ENCODE data around the gene ACSS1.
A peak's percentile ranks its signal among the peaks of the same experiment; 100 is the strongest.
"Not testable (repeated sequence)": the region's sequence is repeated elsewhere in the genome, so short reads cannot be mapped to it uniquely, and the experiment has no call there.

The ACSS1 gene

DNA sequence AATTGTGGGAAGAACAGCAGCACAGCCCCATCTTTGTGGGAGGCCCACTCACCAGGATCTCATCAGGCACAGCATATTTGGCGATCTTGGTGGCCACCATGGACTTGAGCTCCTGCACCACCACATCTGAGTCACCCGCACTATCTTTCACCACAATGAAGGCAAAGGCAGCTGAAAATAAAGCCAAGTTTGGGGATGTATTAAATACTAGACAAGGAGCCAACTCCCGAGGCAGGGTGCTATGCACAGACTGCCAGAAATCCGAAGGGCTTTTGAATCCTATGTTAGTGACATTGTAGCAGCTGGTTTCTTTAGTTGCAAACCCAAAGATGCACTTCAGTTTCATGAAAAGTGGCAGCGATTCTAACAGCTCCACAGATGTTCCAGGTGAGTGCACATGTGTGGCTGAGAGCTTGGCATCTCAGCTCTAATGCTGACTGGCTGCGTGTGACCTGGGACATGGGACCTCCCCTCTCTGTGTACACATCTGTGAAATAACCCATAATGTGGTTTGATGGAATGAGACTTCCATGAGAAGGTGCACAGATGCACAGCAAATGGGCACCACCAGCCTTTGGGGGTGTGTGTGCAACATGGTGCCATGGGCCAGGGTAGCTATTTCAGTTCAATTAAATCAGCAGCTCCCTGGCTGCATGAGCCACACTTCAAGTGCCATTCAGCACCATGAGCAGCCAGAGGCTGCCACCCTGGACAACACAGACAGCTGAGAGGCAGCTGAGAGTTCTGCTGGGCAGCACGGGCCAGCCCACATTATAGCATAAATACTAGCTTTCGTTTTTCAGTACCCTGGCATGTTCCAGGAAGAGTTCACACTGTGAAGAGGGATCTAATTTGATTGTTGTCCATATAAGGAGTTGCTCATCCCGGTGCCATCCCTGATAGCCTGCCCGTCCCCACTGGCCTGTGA lies 48.5 kb downstream of the ACSS1 start:
- DNase-seq (ENCODE audit: low spot score), result peak; percentile 34

DNA sequence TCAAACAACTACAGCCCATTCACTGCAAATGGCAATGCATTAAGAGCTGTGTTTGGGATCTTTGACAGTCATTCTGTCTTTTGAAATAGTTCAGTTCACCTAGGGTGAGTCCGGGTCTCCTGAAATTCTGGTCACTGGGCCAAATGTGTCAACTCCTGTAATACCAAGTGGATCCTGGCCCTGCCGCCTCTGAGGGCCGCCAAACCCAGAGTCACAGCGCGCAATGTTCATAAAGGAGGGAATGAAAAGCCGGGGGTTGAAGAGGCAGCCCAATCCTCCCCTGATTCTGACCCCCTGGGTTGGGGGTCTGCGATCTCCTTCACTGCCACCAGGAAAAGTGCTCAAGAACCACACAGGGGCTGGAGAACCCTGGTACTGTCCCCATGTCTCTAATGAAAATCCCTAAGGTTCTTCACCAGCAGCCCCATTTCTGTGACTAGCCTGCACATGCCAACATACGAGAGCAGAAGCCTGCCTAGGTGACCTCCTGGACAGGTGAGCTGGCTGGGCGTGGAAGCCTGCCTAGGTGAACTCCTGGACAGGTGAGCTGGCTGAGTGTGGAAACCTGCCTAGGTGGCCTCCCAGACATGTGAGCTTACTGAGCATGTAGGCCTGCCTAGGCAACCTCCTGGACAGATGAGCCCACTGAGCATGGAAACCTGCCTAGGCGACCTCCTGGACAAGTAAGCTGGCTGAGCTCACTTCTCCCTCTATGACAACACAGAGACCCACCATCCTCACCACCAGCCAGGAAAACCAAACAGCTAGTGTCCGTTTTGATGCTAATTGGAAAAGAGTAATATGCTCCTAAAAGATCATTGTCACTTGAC lies 49.3 kb downstream of the ACSS1 start:
- DNase-seq (ENCODE audit: low spot score), result no peak

DNA sequence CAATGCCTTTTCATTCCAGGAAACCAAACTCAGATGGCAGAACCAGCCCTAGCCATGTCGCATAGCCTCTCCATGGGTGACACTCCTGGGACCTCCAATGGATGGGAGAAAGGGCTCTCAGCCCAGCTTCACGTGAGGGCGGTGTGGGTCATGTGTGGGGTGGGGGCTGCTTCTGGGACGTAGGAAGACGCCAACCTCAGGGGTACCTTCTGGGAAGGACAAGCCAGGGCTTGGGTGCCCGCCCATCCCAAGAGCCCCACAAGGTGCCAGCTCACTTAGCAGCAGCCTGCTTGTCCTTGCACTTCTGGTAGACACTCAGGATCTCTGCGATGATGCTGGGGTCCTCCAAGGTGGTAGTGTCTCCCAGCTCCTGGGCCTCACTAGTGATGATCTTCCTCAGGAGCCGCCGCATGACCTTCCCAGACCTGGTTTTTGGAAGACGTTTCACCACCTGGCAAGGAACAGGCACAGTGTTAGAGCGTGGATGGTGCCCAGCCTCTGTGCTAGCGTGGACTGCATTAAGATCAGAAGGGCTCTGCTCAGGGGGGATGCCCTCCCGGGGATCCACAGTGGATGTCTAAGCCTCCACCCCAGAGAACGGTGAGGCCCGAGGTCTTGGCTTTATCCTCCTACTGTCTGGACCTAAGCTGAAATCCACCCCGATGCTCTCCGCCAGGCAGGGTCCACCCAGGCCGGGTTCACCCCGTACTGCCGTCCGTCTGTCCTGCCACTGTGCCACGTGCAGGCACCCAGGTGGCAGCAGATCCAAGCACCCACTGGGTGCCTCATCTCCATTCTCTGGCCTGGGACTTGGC lies 50.2 kb downstream of the ACSS1 start:
- no peak for DNase-seq (ENCODE audit: low spot score)

DNA sequence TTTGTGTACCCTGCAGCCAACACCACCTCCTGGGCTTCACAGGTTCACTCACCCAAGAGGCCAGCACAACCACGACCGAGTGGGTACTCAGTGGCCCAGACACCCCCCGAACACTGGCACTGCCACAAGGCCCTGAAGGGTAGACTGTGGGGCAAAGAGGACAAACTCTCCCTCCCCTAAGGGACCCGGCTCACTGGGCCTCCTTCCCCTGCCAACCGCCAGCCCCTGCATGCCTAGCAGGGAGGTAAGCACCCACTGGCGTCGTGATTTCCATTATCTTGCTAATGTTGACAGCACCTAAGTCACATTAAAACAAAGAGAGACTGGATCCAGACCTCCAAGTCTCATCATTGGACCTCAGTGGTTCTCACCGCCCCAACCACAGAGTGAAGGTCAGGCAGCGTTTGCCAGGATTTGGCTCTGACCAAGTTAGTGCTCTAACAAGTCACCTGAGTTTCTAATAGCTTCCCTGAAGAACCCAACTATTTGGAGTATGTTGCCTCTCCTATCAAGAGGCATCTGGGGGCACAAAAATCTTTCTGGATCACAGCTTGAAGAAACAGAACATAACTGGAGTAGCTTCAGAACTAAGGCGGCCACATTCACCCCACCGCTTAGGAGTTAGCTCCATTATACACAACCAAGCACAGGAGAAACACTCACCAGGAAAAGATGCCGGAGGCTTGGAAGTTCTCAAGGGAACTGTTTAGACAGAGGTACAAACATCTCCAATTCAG lies 51.3 kb downstream of the ACSS1 start:
- no peak for DNase-seq (ENCODE audit: low spot score)

DNA sequence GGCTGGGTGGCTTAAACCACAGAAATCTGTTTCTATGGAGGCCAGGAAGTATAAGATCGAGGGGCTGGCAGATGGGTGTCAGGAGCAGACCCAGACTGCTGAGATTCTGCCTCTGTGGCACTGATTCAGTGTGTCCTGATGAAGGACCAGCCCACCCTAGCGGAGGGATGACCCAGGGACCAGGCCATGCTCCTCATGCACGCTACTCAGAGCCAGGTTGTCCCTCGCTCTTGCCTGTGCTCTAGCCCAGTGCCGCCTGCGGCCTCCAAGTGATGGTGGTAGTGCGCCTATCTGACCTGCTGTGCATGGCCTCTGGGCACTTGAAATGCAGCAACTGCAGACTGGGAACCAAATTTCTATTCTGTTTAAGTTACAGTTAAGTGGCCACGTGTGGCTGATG lies 52.3 kb downstream of the ACSS1 start:
- DNase-seq (ENCODE audit: low spot score), result no peak

DNA sequence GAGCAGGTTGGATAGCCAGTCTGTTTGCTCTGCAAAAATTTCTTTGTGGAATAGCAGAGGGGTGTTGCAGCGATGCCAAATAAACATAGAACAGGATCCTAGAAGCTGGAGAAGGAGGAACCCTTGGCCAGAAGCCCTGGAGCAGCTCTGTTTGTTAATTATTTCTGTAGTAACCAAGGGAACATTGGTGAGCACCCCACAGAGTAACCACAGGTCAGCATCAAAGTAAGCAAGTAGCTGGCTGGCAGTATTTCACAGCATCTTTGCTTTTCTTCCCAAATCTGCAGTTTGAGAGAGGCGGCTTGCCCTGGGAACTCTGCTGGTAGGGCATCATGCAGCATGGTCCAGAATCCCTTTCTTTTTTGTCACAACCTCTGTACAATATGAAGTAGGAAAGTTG lies 52.7 kb downstream of the ACSS1 start:
- DNase-seq (ENCODE audit: low spot score), result peak; percentile 94

DNA sequence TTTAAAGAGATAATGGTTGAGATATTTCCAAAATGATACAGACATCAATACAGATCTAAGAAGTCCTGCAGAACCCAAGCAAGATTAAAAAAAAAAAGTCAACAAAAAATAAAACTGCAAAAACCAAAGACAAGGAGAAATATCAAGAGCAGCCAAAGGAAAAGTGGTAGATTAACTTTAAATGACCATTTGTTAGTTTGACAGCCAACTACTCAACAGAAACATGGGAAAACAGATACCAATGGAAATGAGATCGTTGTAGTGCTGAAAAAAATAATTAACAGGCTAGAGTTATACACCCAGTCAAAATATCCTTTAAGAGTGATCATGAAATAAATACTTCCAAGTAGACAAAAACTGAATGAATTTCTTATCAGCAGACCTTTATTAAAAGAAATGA lies 54.9 kb downstream of the ACSS1 start:
- DNase-seq (ENCODE audit: low spot score), result no peak

DNA sequence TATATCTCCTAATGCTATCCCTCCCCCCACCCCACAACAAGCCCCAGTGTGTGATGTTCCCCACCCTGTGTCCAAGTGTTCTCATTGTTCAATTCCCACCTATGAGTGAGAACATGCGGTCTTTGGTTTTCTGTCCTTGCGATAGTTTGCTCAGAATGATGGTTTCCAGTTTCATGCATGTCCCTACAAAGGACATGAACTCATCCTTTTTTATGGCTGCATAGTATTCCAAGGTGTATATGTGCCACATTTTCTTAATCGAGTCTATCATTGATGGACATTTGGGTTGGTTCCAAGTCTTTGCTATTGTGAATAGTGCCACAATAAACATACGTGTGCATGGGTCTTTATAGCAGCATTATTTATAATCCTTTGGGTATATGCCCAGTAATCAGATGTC lies 56.6 kb downstream of the ACSS1 start:
- DNase-seq (ENCODE audit: low spot score), result not testable (repeated sequence)

DNA sequence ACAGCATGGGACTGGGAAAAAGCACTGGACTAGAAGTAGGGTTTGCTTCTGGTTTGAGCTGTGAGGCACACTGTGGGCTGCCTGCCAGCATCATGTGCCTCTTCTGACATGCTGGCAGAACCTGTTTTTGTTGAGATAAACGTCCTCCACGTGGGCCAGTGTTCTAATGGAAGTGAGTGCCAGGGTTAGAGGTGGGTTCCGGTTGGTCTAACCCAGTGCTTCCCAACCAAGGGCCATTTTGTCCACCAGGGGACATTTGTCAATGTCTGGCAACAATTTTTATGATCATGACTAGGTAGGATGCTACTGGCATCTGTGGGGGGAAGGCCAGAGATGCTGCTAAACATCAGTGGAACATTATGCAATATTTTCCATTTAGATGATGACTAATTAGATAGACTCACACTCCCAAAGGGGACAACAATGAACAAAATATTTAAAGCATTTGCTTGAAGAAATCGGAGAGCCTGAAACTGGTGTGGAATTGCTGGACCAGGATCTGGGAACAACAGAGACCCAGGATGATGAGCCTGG lies 57.6 kb downstream of the ACSS1 start:
- DNase-seq (ENCODE audit: low spot score), result no peak

DNA sequence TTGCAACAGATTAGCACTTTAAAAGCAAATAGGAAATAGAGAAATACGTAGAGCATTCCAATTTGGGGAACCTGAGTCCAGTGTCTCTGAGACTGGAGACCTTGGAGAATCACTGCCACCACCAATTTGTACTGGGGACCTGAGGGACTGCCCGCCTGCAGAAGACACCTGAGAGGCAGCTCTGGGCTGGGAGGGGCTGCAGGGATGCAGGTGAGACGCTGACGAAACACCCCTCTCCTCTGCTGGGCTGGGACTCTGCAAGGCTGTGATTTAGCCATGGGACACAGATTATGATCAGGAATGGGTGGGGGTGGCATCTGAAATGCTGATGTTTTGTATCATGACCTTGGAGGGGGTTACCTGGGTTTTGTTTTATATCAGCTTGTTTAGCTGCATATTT lies 58.4 kb downstream of the ACSS1 start:
- DNase-seq (ENCODE audit: low spot score), result no peak

DNA sequence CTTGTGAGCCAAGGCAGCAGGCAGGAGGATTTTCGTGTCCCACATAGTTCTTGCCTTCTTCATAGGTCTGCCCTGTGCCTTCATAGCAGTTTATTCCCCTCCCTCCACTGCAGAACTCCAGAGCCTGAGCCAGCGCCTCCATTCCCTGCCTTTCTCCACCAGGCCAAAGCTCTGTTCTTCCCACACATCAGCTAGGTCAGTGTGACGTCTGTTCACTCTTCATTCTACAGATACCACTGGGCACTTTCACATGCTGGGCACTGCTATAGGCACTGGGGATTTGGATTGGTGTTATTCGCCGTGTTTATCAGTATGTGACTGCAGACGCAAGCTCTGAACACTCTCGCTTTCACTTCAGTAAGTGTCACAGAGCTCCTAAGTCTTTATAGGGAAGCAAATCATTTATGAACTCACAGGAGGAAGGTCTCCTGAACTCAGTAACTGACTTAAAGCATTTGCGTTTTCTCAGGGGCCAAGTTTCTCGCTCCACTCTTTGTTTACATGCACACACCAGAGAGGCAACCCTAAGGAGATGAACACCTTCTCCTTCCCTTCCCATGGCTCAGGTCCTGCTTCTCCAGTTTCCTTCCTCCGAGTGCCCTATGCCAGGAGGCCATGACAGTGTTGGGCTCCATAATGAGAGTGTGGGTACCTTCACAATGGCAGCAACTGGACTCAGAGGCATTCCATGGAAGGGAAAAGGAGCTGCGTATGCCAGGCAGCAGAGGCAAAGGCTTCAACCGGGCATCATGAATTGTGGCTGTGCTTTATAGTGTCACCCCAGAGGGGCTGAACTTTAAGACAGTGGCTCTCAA lies 59.1 kb downstream of the ACSS1 start:
- no peak for DNase-seq (ENCODE audit: low spot score)

DNA sequence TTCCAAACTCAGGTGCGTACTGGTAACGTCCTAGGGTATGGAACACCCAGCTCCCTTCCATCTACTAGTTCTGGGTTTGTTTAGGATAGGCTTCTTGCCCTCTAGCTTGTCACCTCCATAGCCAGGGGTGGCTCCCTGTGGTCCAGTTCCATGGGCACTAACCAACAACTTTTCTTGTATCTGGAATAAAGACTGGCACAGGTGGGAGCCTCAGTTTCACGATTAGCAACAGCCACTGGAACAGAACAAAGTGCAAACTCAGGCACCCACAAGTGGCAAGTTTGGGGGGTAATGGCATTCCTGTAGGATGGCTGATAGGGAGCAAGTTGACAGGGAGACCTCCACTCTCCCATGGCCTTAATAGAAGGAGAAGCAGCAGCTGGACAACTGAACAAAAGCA lies 59.8 kb downstream of the ACSS1 start:
- DNase-seq (ENCODE audit: low spot score), result no peak

DNA sequence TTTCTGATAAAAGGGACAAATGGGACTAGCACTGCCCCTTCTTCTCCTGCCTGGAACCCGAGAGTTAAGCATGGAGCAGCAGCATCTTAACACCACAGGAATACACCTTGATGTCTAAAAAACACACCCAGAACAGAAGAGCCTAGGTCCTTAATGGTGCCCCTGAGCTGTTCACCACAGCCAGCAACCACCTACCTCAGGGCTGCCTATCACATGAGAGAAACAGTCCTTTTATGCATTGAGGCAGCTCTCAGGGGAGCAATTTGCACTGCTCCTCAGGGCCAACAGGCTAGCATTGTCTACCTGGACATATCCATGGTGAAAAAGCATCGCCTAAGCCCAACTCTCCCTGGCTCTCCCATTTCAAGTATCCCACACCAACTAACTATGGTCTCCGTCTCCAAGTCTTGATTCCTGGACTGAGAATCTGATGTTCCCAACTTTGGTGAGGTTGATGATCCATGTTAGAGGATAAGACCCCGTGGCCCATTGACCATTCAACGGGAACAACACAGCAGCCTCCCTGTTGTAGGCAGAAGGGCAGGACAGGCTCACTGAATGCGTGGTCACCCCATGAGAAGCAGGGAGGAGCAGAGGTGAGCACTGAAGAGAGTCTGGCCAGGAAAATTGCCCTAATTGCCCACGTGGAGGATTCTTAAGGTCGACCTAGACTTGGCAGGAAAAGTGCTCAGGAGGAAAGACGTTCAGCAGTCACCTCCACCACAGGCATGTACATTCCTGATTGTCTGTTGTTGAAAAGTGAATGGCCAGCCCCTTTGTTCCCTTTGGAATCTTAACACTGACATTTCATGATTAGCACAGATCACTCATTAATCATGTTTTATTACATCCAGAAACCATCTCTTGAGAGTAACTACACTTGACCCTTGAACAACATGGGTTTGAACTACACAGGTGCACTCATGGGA lies 61.2 kb downstream of the ACSS1 start:
- no peak for DNase-seq (ENCODE audit: low spot score)

DNA sequence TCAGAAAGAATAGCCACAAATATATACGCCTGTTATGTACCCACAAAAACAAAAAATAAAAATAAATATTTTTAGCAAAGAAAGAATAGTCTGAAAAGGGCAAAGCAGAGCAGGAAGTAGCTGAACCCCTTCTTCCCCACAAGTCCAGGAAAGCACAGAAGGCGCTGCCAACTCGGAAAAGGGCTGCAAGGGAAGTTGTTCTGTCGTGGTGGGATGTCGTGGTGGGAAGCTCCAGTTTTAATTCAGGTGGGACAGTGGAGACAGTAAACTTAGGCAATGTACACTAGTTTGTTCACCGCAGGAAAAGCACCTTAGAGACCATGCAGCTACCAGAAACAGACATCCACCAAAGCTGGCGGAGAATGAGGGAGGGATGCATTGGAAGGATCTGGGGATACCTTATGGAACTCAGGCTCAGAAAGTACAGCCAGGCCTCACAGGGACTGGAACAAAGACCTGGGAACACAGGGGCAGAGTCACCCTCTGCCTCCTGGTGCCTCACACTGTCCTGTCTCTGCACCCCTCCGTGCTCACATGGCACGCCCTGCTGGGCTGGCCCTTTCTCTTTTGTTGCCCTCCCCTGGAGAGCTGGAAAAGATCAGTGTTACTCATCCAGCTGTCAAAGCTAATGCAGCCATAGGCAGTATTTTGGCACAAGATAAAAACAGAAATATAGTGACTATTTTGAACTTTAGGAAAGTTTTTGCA lies 62.0 kb downstream of the ACSS1 start:
- DNase-seq (ENCODE audit: low spot score), result no peak

DNA sequence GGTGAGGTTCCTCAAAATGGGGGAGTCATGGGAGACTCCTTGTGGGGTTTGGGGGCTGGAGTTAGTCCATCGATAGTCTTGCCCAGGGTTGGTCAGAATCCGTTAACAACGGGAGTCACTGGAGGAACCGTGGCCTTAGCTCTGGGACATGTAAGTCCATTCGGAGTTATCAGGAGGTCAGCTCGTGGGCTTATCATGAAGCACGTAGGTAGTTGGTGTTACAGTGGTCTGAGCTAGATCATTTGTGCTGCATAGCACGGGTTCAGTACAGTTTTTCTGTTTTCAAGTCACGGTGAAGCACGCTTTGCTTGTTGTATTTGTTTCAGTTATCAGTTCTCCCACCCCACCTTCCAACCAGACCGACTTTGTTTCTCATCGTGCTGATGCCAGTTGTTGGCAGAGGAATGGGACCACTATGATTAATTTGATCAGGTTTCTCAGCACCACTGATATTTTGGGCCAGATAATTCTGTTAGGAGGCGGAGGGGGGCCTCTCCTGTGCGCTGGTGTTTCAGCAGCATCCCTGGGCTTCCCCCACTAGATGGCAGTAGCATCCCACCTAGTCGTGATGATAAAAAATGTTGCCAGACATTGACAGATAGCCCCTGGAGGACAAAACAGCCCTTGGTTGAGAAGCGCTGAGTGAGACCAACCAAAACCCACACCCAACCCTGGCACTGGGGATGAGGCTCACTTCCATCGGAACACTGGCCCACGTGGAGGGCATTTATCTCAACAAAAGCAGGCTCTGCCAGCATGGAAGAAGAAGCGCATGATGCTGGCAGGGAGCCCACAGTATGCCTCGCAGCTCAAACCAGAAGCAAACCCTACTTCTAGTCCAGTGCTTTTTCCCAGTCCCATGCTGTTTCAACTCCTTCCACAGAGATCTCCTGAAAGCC lies 63.2 kb downstream of the ACSS1 start:
- DNase-seq (ENCODE audit: low spot score), result peak; percentile 92

DNA sequence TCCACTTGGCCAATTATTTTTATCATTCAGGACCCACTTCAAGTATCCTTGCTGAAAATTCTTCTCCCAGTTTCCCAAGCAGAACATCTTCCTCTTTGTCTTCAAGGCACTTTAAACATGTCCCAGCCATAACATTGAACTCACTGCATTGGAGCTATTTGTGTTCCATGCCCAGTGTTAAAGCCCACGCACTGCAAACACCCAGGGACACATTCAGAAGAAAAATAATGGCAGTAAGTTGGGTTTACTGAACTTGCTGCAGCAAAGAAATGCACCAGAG lies 63.8 kb downstream of the ACSS1 start:
- no peak for DNase-seq (ENCODE audit: low spot score)

DNA sequence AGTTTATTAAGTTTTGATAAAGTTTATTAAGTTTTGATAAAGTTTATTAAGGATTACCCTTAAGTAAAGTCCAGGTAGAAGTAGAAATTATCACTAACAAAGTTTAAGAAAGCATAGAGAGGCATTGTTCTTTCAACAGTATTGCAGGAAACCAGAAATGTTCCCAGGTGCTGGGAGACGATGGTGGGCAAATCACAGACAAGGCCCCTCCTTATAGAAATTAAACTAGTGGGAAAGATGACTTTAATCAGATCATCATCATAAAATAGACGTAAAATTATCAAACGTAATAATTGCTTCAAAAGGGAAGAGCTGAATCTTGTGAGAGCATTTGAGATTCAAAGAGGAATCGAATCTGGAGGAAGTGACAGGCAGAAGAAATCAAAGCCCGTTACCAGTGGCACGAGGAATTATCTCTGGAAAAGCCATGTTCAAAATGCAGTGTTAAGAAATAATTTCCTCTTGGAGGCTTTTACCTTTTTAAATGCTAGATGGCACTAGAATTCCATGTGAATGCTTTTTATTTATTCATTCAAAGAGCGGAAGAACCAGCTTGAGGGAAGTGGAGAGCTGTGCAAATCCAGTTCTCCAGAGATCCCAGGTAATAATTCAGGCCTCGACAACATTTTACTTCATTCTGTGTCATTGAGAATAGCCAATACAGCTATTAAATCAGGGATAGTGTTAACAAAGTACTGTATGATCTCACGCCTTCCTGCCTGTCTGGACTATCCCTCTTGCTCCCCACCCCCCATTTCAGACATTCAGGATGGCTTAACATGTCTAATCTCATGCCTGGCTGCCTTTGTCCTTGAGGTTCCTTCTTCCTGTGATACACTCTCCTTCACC lies 64.4 kb downstream of the ACSS1 start:
- peak; percentile 83 for DNase-seq (ENCODE audit: low spot score)
